ENCODE data around the gene CYTH2. TPM values are rescaled to one million over a fixed set of nuclear protein-coding genes. Genes with fewer than 3 reads are reported as not detected.

Gene CYTH2
- total and polyA plus RNA-seq, 9 of the 15 experiments (the other 6 are each of a cell fraction or from before 2014, with no cell fraction given): 1.8 to 45.2 (median 23.8) TPM

GRCh38 chr19:48509467-48510194 lies 40.5 kb downstream of the CYTH2 start (continued):
- TF ChIP-seq ASH1L (IDR thresholded peaks at IDR 0.05; ENCODE audit: borderline replicate concordance, low read depth, partially characterized antibody) (peak; percentile 47), FOXP4 (CRISPR knock-in tag; IDR thresholded peaks at IDR 0.05; ENCODE audit: borderline replicate concordance) (no peak), SREBF2 (CRISPR knock-in tag; IDR thresholded peaks at IDR 0.05) (no peak), TAF7 (tag; IDR thresholded peaks at IDR 0.05) (no peak), HMGN3 (IDR thresholded peaks at IDR 0.05; ENCODE audit: borderline replicate concordance, extremely low read depth, insufficient read length, low read depth, low read length) (no peak), ZNF23 (CRISPR knock-in tag; IDR thresholded peaks at IDR 0.05) (no peak), TEAD4 (IDR thresholded peaks at IDR 0.05; ENCODE audit: low read length) (peak; percentile 20; the same call in 1 of the 2 replicates), TEAD4 (CRISPR knock-in tag; IDR thresholded peaks at IDR 0.05; ENCODE audit: borderline replicate concordance) (no peak), KLF13 (tag; IDR thresholded peaks at IDR 0.05; ENCODE audit: borderline replicate concordance, low read depth) (no peak), ZNF274 (IDR thresholded peaks at IDR 0.05; ENCODE audit: borderline replicate concordance, low read depth, low read length) (no peak), PYGO2 (tag; IDR thresholded peaks at IDR 0.05) (no peak)
- TF ChIP-seq, protein P1, sequence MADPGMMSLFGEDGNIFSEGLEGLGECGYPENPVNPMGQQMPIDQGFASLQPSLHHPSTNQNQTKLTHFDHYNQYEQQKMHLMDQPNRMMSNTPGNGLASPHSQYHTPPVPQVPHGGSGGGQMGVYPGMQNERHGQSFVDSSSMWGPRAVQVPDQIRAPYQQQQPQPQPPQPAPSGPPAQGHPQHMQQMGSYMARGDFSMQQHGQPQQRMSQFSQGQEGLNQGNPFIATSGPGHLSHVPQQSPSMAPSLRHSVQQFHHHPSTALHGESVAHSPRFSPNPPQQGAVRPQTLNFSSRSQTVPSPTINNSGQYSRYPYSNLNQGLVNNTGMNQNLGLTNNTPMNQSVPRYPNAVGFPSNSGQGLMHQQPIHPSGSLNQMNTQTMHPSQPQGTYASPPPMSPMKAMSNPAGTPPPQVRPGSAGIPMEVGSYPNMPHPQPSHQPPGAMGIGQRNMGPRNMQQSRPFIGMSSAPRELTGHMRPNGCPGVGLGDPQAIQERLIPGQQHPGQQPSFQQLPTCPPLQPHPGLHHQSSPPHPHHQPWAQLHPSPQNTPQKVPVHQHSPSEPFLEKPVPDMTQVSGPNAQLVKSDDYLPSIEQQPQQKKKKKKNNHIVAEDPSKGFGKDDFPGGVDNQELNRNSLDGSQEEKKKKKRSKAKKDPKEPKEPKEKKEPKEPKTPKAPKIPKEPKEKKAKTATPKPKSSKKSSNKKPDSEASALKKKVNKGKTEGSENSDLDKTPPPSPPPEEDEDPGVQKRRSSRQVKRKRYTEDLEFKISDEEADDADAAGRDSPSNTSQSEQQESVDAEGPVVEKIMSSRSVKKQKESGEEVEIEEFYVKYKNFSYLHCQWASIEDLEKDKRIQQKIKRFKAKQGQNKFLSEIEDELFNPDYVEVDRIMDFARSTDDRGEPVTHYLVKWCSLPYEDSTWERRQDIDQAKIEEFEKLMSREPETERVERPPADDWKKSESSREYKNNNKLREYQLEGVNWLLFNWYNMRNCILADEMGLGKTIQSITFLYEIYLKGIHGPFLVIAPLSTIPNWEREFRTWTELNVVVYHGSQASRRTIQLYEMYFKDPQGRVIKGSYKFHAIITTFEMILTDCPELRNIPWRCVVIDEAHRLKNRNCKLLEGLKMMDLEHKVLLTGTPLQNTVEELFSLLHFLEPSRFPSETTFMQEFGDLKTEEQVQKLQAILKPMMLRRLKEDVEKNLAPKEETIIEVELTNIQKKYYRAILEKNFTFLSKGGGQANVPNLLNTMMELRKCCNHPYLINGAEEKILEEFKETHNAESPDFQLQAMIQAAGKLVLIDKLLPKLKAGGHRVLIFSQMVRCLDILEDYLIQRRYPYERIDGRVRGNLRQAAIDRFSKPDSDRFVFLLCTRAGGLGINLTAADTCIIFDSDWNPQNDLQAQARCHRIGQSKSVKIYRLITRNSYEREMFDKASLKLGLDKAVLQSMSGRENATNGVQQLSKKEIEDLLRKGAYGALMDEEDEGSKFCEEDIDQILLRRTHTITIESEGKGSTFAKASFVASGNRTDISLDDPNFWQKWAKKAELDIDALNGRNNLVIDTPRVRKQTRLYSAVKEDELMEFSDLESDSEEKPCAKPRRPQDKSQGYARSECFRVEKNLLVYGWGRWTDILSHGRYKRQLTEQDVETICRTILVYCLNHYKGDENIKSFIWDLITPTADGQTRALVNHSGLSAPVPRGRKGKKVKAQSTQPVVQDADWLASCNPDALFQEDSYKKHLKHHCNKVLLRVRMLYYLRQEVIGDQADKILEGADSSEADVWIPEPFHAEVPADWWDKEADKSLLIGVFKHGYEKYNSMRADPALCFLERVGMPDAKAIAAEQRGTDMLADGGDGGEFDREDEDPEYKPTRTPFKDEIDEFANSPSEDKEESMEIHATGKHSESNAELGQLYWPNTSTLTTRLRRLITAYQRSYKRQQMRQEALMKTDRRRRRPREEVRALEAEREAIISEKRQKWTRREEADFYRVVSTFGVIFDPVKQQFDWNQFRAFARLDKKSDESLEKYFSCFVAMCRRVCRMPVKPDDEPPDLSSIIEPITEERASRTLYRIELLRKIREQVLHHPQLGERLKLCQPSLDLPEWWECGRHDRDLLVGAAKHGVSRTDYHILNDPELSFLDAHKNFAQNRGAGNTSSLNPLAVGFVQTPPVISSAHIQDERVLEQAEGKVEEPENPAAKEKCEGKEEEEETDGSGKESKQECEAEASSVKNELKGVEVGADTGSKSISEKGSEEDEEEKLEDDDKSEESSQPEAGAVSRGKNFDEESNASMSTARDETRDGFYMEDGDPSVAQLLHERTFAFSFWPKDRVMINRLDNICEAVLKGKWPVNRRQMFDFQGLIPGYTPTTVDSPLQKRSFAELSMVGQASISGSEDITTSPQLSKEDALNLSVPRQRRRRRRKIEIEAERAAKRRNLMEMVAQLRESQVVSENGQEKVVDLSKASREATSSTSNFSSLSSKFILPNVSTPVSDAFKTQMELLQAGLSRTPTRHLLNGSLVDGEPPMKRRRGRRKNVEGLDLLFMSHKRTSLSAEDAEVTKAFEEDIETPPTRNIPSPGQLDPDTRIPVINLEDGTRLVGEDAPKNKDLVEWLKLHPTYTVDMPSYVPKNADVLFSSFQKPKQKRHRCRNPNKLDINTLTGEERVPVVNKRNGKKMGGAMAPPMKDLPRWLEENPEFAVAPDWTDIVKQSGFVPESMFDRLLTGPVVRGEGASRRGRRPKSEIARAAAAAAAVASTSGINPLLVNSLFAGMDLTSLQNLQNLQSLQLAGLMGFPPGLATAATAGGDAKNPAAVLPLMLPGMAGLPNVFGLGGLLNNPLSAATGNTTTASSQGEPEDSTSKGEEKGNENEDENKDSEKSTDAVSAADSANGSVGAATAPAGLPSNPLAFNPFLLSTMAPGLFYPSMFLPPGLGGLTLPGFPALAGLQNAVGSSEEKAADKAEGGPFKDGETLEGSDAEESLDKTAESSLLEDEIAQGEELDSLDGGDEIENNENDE (IDR thresholded peaks at IDR 0.05; ENCODE audit: low read depth, low read length): no peak

Data from K562 (cell line).